ENCODE results near the gene MMP13.

DNA sequence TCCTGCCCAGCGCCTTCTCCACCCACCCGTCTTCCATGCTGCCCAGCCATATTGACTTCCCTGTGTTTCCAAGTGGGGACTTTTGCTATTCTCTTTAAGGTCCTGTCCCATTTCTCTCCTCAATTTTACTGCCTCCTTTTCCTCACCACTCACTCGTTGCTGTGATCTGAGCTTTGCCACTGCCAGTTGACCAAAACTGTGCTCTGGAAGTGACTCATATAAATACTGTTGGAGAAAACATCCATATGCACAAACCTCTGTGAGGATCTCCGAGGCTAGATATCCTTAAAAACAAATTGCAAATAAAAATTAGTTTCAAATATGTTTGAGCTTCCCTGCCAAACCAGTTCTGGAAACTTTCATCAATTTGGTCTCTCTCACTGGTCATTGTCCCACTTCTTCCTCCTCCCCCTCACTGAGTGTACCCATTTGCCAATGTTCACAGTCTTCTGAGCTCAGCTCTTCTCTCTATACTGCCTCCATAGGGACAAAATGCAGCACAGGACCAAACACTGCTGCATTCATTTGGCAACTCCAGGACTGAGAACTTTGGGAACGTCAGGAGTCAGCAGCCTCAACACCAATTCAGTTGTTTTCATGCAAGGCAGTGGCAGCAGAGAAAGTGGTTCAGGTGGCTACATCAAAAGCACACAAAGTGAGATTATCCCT, 34.0 kb upstream of the MMP13 start:
- TF ChIP-seq GATA2 (IDR thresholded peaks at IDR 0.05; ENCODE audit: low read depth, low read length) (no peak), GATA3 (IDR thresholded peaks at IDR 0.05; ENCODE audit: low read depth, low read length) (no peak)

Data from SH-SY5Y (cell line).